Effector memory CD8-positive, alpha-beta T cell (primary cell): Measurements from ENCODE around the gene SAP30BP.

Experiments used
- ATAC-seq: fragments of 150-1000 bp; cut with Tn5 transposase; replicated peaks from 2 replicates; pipeline ENCODE4 v1.10.0; 2021; ENCODE audit warnings: mild to moderate bottlenecking, moderate library complexity
- DNase-seq, 3 experiments: peaks; one replicate each; pipeline ENCODE4 v3.0.0; 2021
- H3K27ac Mint-ChIP-seq, 2 donors: one replicate each; pipeline ENCODE4 v1.8.0; 2022; ENCODE audit warnings: mild to moderate bottlenecking in 2 of 2, mixed read lengths in 2 of 2, moderate library complexity in 2 of 2
- H3K27me3 Mint-ChIP-seq, 2 donors: one replicate each; pipeline ENCODE4 v1.8.0; 2022; ENCODE audit warnings: mixed read lengths in 2 of 2
- H3K36me3 Mint-ChIP-seq: one replicate; pipeline ENCODE4 v1.8.0; 2022; ENCODE audit warnings: mild to moderate bottlenecking, moderate library complexity, mixed read lengths; ENCODE audit not compliant: insufficient read depth
- H3K4me1 Mint-ChIP-seq, 2 donors: one replicate each; pipeline ENCODE4 v1.8.0; 2022; ENCODE audit warnings: low read depth in 2 of 2, mixed read lengths in 2 of 2
- H3K4me3 Mint-ChIP-seq, 2 donors: one replicate each; pipeline ENCODE4 v1.8.0; 2022; ENCODE audit warnings: mild to moderate bottlenecking in 2 of 2, mixed read lengths in 2 of 2, moderate library complexity in 2 of 2
- H3K9me3 Mint-ChIP-seq, 2 donors: one replicate each; pipeline ENCODE4 v1.8.0; 2022; ENCODE audit warnings: mixed read lengths in 2 of 2

Gene SAP30BP

GRCh38 chr17:75628425-75628824 lies 38.7 kb upstream of the SAP30BP start:
- Mint-ChIP-seq H3K4me3 (no peak overlapping the region), H3K27me3 (no peaks in the 10 kb centered on the region), H3K4me1 (peaks cover 0 to 7% of the 10 kb centered on the region in 2 donors), H3K9me3 (no peaks in the 10 kb centered on the region), H3K27ac (no peak overlapping the region), H3K36me3 (peaks cover 3% of the 10 kb centered on the region)
- no peak for DNase-seq
- no peak for ATAC-seq

- Mint-ChIP-seq H3K9me3 (no peaks in the 10 kb centered on the region), H3K4me3 (no peak overlapping the region), H3K36me3 (peaks cover 3% of the 10 kb centered on the region), H3K4me1 (peaks cover 4 to 11% of the 10 kb centered on the region in 2 donors), H3K27ac (no peak overlapping the region), H3K27me3 (no peaks in the 10 kb centered on the region)
- no peak for ATAC-seq
- no peak for DNase-seq
Observed at GRCh38 chr17:75629157-75629556, 38.0 kb upstream of the SAP30BP start.

- ATAC-seq (no peak), DNase-seq (no peak)
- Mint-ChIP-seq H3K9me3 (no peaks in the 10 kb centered on the region), H3K4me3 (no peak overlapping the region), H3K4me1 (peaks cover 5 to 11% of the 10 kb centered on the region in 2 donors), H3K27me3 (no peaks in the 10 kb centered on the region), H3K27ac (no peak overlapping the region), H3K36me3 (peaks cover 3% of the 10 kb centered on the region)
Observed at GRCh38 chr17:75630071-75630917, 36.8 kb upstream of the SAP30BP start.

- Mint-ChIP-seq H3K36me3 (peaks cover 3% of the 10 kb centered on the region), H3K27ac (no peak overlapping the region), H3K27me3 (no peaks in the 10 kb centered on the region), H3K9me3 (no peaks in the 10 kb centered on the region), H3K4me1 (peaks cover 5 to 11% of the 10 kb centered on the region in 2 donors), H3K4me3 (no peak overlapping the region)
- ATAC-seq (no peak), DNase-seq (no peak)
Observed at GRCh38 chr17:75631353-75631752, 35.8 kb upstream of the SAP30BP start.

GRCh38 chr17:75632428-75632827 lies 34.7 kb upstream of the SAP30BP start:
- H3K4me3 Mint-ChIP-seq = no peak overlapping the region
- H3K27me3 Mint-ChIP-seq = no peaks in the 10 kb centered on the region
- H3K4me1 Mint-ChIP-seq = peaks cover 5 to 11% of the 10 kb centered on the region in 2 donors
- DNase-seq = no peak
- H3K36me3 Mint-ChIP-seq = peaks cover 3% of the 10 kb centered on the region
- no peaks in the 10 kb centered on the region for H3K9me3 Mint-ChIP-seq
- no peak for ATAC-seq
- H3K27ac Mint-ChIP-seq = no peak overlapping the region

- Mint-ChIP-seq H3K9me3 (no peaks in the 10 kb centered on the region), H3K27ac (peak within 1 kb of the TSS; percentile 35 to 68), H3K27me3 (no peaks in the 10 kb centered on the region), H3K4me1 (peaks cover 5 to 11% of the 10 kb centered on the region in 2 donors), H3K36me3 (peaks cover 3% of the 10 kb centered on the region), H3K4me3 (no peak within 1 kb of the TSS)
- peak; percentile 76 to 83 (median 79) for DNase-seq
- peak; percentile 95 for ATAC-seq
Observed at GRCh38 chr17:75632863-75633485, 34.2 kb upstream of the SAP30BP start, which contains the start of gene SMIM5. SMIM5 (plus strand) TSS chr17:75633434; CDS start chr17:75640202, 6,768 bp downstream.

- peaks cover 5 to 11% of the 10 kb centered on the region in 2 donors for H3K4me1 Mint-ChIP-seq
- peak; percentile 20 for ATAC-seq
- no peaks in the 10 kb centered on the region for H3K27me3 Mint-ChIP-seq
- H3K27ac Mint-ChIP-seq = peak overlapping the region in 1 of 2 donors; percentile 68
- H3K9me3 Mint-ChIP-seq = no peaks in the 10 kb centered on the region
- H3K36me3 Mint-ChIP-seq = peaks cover 3% of the 10 kb centered on the region
- DNase-seq = peak; percentile 28 to 45 (median 29)
- H3K4me3 Mint-ChIP-seq = no peak overlapping the region
Observed at GRCh38 chr17:75633486-75634375, 33.4 kb upstream of the SAP30BP start.

- H3K4me3 Mint-ChIP-seq = no peak overlapping the region
- H3K27ac Mint-ChIP-seq = peak overlapping the region in 1 of 2 donors; percentile 68
- no peak for DNase-seq
- ATAC-seq = no peak
- H3K36me3 Mint-ChIP-seq = peaks cover under 1% of the 10 kb centered on the region
- no peaks in the 10 kb centered on the region for H3K27me3 Mint-ChIP-seq
- H3K4me1 Mint-ChIP-seq = peaks cover 5 to 11% of the 10 kb centered on the region in 2 donors
- no peaks in the 10 kb centered on the region for H3K9me3 Mint-ChIP-seq
Observed at GRCh38 chr17:75634376-75634740, 32.8 kb upstream of the SAP30BP start.

- Mint-ChIP-seq H3K9me3 (no peaks in the 10 kb centered on the region), H3K4me3 (no peak overlapping the region), H3K36me3 (peaks cover 3% of the 10 kb centered on the region), H3K4me1 (peaks cover 5 to 11% of the 10 kb centered on the region in 2 donors), H3K27me3 (no peaks in the 10 kb centered on the region), H3K27ac (no peak overlapping the region)
- no peak for DNase-seq
- no peak for ATAC-seq
Observed at GRCh38 chr17:75634754-75635609, 32.2 kb upstream of the SAP30BP start.

- Mint-ChIP-seq H3K27ac (no peak overlapping the region), H3K36me3 (peaks cover 3% of the 10 kb centered on the region), H3K4me1 (peaks cover 5 to 11% of the 10 kb centered on the region in 2 donors), H3K27me3 (no peaks in the 10 kb centered on the region), H3K9me3 (no peaks in the 10 kb centered on the region), H3K4me3 (no peak overlapping the region)
- no peak for DNase-seq
- ATAC-seq = no peak
Observed at GRCh38 chr17:75635610-75636202, 31.4 kb upstream of the SAP30BP start.

GRCh38 chr17:75636381-75637142 lies 30.6 kb upstream of the SAP30BP start:
- no peak for DNase-seq
- Mint-ChIP-seq H3K9me3 (no peaks in the 10 kb centered on the region), H3K27me3 (no peaks in the 10 kb centered on the region), H3K4me1 (peaks cover 5 to 11% of the 10 kb centered on the region in 2 donors), H3K4me3 (no peak overlapping the region), H3K36me3 (peaks cover 3% of the 10 kb centered on the region), H3K27ac (peak overlapping the region in 1 of 2 donors; percentile 38)
- ATAC-seq = no peak

- H3K27me3 Mint-ChIP-seq = no peaks in the 10 kb centered on the region
- H3K27ac Mint-ChIP-seq = peak overlapping the region in 1 of 2 donors; percentile 38
- H3K9me3 Mint-ChIP-seq = no peaks in the 10 kb centered on the region
- ATAC-seq (no peak), DNase-seq (no peak)
- H3K36me3 Mint-ChIP-seq = peaks cover 3% of the 10 kb centered on the region
- peaks cover 5 to 11% of the 10 kb centered on the region in 2 donors for H3K4me1 Mint-ChIP-seq
- H3K4me3 Mint-ChIP-seq = no peak overlapping the region
Observed at GRCh38 chr17:75637143-75637538, 30.0 kb upstream of the SAP30BP start.
